ENCODE data around the gene TSPEAR.

TSPEAR gene

DNA sequence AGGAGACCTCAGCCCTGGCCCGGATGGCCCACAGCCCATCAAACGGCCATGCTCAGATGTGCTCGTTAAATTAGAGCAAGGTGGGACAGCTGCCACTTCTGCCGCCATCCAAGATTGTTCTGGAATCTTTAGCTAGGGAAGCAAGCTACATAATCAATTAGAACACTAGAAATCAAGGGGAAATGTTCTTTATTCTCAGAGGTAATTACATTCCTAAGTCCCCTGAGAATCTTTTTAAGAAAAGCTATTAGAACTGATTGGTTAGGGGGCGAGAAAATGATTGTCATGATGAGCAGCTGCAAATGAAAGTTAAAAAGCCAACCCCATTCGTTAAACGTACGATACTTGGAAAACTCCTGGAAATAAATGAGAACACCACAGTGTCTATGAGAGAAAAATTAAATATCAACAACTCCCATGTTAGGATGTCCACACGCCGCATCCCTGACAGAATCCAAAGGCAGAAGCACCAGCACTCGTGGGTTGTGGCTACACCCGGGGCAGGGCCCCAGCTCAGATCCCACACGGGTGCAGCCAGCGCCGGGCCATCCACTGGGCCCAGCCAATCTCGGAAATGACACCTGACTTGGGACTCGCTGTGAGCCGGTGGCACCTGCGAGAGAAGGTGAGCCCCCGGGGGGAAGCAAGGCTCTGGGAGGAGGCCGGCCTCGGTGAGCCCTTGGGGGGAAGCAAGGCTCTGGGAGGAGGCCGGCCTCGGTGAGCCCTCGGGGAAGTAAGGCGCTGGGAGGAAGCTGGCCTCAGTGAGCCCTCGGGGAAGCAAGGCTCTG lies 209.0 kb downstream of the TSPEAR start:
- peaks cover 16% of the 10 kb centered on the region for H3K4me1 ChIP-seq (ENCODE audit: control insufficient read depth, insufficient read depth, low read length)
- H3K4me3 ChIP-seq (ENCODE audit: insufficient read depth, low read depth, low read length), result no peak overlapping the region
- WGBS, 2 experiments, result 92 to 93% methylated on average over 26 to 27 of the region's 27 CpGs
- no peak overlapping the region for H3K27ac ChIP-seq (ENCODE audit: insufficient read depth, low read depth, low read length, poor library complexity, severe bottlenecking)
- no peaks in the 10 kb centered on the region for H3K9me3 ChIP-seq (ENCODE audit: control insufficient read depth, low read length)
- H3K36me3 ChIP-seq (ENCODE audit: control insufficient read depth, insufficient read depth, low read length), result no peaks in the 10 kb centered on the region
- H3K27me3 ChIP-seq (ENCODE audit: control insufficient read depth, insufficient read depth, low read length, poor library complexity, severe bottlenecking), result no peaks in the 10 kb centered on the region

DNA sequence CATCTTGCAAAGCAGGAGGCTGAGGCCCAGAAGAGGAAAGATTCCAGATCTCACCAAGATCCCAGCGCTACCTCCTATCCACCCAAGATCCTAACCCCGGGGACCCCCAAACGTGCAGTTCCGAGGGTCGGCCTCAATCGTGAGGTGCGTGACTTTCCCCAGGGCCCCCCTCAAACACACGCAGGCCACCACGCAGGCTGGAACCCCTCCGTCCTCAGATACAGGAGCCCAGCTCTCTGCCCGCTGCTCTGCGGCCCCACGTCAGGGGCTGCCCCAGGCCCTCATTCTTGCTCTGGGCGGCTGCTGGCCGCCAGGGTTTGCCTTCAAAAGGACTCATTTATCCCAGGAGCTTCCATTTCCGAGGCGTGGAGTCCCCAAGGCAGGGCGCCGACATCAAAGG lies 211.3 kb downstream of the TSPEAR start:
- Histone ChIP-seq H3K4me3 (ENCODE audit: insufficient read depth, low read depth, low read length) (no peak overlapping the region), H3K36me3 (ENCODE audit: control insufficient read depth, insufficient read depth, low read length) (no peaks in the 10 kb centered on the region), H3K4me1 (ENCODE audit: control insufficient read depth, insufficient read depth, low read length) (peaks cover 18% of the 10 kb centered on the region), H3K27ac (ENCODE audit: insufficient read depth, low read depth, low read length, poor library complexity, severe bottlenecking) (no peak overlapping the region), H3K27me3 (ENCODE audit: control insufficient read depth, insufficient read depth, low read length, poor library complexity, severe bottlenecking) (no peaks in the 10 kb centered on the region), H3K9me3 (ENCODE audit: control insufficient read depth, low read length) (no peaks in the 10 kb centered on the region)
- WGBS, 2 experiments, result 92 to 94% methylated on average over 17 to 19 of the region's 19 CpGs

DNA sequence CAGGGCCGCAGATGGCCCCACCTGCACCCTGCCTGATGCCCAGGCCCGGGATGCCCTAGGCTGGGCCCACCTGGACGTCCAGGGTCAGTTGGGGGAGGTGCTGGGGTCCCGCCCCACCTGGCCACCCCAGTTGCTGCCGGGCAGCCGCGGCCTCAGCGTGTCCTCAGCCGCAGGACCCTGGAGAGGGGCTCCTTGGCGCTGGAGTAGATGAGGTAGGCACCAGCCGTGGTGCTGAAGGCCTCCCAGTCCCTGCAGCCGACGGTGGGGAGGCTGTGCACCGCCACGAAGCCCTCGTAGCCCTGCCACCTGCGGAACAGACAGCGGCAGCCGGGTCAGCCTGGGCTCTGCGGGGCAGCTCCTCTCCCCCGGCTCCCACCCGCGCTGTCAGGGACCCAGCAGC lies 211.7 kb downstream of the TSPEAR start:
- 88% methylated on average over 23 of the region's 23 CpGs for WGBS, 2 experiments
- H3K36me3 ChIP-seq (ENCODE audit: control insufficient read depth, insufficient read depth, low read length), result no peaks in the 10 kb centered on the region
- peaks cover 18% of the 10 kb centered on the region for H3K4me1 ChIP-seq (ENCODE audit: control insufficient read depth, insufficient read depth, low read length)
- no peak overlapping the region for H3K27ac ChIP-seq (ENCODE audit: insufficient read depth, low read depth, low read length, poor library complexity, severe bottlenecking)
- no peaks in the 10 kb centered on the region for H3K27me3 ChIP-seq (ENCODE audit: control insufficient read depth, insufficient read depth, low read length, poor library complexity, severe bottlenecking)
- H3K9me3 ChIP-seq (ENCODE audit: control insufficient read depth, low read length), result no peaks in the 10 kb centered on the region
- no peak overlapping the region for H3K4me3 ChIP-seq (ENCODE audit: insufficient read depth, low read depth, low read length)

DNA sequence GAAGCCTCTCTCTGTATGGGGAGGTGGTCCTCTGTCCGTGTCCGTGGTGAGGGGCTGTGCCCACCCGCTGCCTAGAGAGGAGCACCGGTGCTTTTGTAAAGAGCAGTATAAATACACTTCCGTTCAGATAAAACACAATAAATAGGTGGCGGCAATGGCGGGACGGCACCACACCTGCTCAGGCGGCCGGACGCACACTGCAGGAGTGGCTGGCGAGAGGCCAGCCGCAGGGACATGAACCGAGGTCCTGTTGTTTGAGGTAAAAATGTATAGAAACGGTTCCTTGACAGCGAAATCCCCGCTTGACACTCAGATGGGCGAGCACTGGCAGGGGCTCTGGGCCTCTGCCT lies 212.2 kb downstream of the TSPEAR start:
- Histone ChIP-seq H3K27me3 (ENCODE audit: control insufficient read depth, insufficient read depth, low read length, poor library complexity, severe bottlenecking) (no peaks in the 10 kb centered on the region), H3K9me3 (ENCODE audit: control insufficient read depth, low read length) (no peaks in the 10 kb centered on the region), H3K36me3 (ENCODE audit: control insufficient read depth, insufficient read depth, low read length) (no peaks in the 10 kb centered on the region), H3K27ac (ENCODE audit: insufficient read depth, low read depth, low read length, poor library complexity, severe bottlenecking) (no peak overlapping the region), H3K4me1 (ENCODE audit: control insufficient read depth, insufficient read depth, low read length) (peaks cover 18% of the 10 kb centered on the region), H3K4me3 (ENCODE audit: insufficient read depth, low read depth, low read length) (no peak overlapping the region)
- 96% methylated on average over 18 of the region's 18 CpGs for WGBS, 2 experiments

DNA sequence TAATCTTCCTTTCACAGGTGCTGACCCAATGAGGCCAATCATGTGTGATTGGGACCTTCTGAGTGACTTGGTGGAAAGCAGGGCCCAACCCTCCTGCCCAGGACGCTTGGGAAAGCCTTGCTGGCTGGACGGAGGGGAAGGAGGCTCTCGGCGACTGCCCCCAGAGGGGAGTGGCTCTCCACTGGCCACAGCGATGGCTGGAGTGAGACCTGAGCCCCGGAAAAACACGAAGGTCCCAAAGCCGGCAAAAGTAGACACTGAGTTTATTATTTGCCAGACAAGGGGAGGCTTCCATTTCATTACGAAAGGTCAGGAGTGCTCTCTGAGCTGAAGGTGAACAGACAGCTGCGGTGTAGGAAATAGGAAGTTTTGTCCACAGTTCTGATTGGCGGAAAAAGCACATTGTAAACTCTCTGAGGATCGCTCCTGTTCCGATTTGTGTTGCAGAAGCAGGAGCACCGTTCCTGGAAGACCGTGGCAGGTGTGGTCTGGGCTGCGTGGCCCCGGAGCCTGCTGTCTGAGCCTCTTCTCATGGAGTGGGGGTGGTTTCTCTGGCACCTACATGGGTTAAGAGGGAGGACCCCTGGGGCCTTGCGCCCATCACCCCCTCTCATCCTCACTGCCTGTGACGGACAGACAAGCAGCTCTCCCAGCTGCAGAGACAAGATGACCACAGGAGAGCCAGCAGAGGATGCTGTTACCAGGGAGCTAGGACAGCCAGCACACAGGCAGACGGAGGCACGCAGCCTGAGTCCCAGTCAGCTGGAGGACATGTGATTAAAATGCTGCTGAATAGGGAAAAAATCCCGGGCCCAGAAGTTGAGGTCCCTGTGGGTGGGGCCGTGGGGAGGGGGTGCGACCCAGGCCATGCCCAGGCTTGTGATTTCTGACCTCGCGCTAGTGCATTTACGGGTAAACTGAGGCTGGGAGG lies 212.8 kb downstream of the TSPEAR start:
- WGBS, 2 experiments, result 89% methylated on average over 27 of the region's 27 CpGs
- no peaks in the 10 kb centered on the region for H3K27me3 ChIP-seq (ENCODE audit: control insufficient read depth, insufficient read depth, low read length, poor library complexity, severe bottlenecking)
- peaks cover 18% of the 10 kb centered on the region for H3K4me1 ChIP-seq (ENCODE audit: control insufficient read depth, insufficient read depth, low read length)
- no peaks in the 10 kb centered on the region for H3K36me3 ChIP-seq (ENCODE audit: control insufficient read depth, insufficient read depth, low read length)
- H3K9me3 ChIP-seq (ENCODE audit: control insufficient read depth, low read length), result no peaks in the 10 kb centered on the region
- H3K4me3 ChIP-seq (ENCODE audit: insufficient read depth, low read depth, low read length), result no peak overlapping the region
- H3K27ac ChIP-seq (ENCODE audit: insufficient read depth, low read depth, low read length, poor library complexity, severe bottlenecking), result no peak overlapping the region

DNA sequence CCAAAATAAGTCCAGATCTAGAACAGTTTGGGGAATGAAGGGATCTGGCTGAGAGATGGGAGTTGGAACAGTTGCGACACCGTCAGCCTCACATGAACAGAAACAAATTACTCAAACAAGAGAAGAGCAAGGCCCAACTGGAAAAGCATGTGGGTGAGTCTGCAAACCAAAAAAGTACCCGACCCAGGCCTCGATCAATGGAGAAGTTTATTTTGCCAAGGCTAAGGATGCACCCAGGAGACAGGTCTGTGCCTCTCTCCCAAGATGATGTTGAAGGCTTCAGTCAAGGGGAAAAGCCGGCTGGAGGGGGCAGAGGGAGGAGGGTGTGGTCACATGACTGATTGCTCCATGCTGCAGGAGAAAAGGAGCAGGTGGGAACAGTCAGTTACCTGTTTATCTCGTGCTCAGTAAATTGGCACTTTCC lies 213.7 kb downstream of the TSPEAR start:
- peaks cover 18% of the 10 kb centered on the region for H3K4me1 ChIP-seq (ENCODE audit: control insufficient read depth, insufficient read depth, low read length)
- H3K27ac ChIP-seq (ENCODE audit: insufficient read depth, low read depth, low read length, poor library complexity, severe bottlenecking), result no peak overlapping the region
- no peak overlapping the region for H3K4me3 ChIP-seq (ENCODE audit: insufficient read depth, low read depth, low read length)
- no peaks in the 10 kb centered on the region for H3K27me3 ChIP-seq (ENCODE audit: control insufficient read depth, insufficient read depth, low read length, poor library complexity, severe bottlenecking)
- no peaks in the 10 kb centered on the region for H3K36me3 ChIP-seq (ENCODE audit: control insufficient read depth, insufficient read depth, low read length)
- 76% methylated on average over 6 of the region's 6 CpGs for WGBS, 2 experiments
- H3K9me3 ChIP-seq (ENCODE audit: control insufficient read depth, low read length), result no peaks in the 10 kb centered on the region

DNA sequence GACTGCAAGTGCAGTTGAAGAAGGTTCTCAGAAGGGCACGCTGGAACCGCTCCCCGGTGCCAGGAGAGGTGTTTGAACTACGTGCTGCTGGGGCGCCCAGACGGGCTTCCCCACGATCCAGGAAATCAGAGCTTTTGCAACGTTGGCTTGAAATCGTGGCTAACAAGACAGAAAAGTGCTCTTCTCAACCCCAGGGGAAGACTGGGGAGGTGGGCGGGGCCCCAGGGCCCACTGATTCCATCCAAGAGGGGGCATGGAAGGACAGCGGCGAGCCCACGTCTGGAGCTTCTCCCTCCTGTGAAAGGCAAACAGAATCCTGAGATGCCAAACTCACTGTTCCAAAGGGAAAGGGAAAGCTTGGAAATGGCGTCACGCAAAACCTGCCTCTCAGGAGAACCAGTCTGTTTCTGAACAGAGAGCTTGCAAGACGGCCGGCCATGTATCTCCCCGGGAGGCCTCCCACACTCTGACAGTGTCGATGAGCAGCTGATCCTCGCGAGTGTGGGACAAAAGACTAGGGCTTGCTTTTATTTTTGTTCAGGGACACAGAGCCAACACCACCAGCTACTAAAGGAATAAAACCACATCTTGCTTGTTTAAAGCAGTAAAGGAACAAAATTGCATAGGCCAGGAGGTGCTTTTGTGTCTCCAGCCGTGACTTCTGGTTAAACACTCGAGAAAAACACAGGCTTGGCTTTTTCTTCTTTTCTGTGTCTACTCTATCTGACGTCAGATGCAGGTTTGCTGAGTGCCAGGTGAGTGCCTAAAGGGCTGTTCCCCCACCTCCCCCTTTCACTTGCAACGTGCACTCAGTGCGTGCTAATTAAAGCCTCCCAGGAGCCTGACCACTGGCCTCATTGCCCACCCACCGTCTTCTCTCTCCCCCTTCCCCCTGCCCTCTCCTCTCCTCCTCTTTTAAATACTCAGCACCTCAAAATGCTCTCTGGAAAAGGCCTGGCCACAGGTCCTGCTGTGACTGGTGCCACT lies 214.5 kb downstream of the TSPEAR start:
- no peaks in the 10 kb centered on the region for H3K9me3 ChIP-seq (ENCODE audit: control insufficient read depth, low read length)
- H3K27ac ChIP-seq (ENCODE audit: insufficient read depth, low read depth, low read length, poor library complexity, severe bottlenecking), result no peak overlapping the region
- H3K4me1 ChIP-seq (ENCODE audit: control insufficient read depth, insufficient read depth, low read length), result peaks cover 18% of the 10 kb centered on the region
- H3K4me3 ChIP-seq (ENCODE audit: insufficient read depth, low read depth, low read length), result no peak overlapping the region
- 49 to 51% methylated on average over 27 of the region's 27 CpGs for WGBS, 2 experiments
- H3K27me3 ChIP-seq (ENCODE audit: control insufficient read depth, insufficient read depth, low read length, poor library complexity, severe bottlenecking), result no peaks in the 10 kb centered on the region
- H3K36me3 ChIP-seq (ENCODE audit: control insufficient read depth, insufficient read depth, low read length), result no peaks in the 10 kb centered on the region

DNA sequence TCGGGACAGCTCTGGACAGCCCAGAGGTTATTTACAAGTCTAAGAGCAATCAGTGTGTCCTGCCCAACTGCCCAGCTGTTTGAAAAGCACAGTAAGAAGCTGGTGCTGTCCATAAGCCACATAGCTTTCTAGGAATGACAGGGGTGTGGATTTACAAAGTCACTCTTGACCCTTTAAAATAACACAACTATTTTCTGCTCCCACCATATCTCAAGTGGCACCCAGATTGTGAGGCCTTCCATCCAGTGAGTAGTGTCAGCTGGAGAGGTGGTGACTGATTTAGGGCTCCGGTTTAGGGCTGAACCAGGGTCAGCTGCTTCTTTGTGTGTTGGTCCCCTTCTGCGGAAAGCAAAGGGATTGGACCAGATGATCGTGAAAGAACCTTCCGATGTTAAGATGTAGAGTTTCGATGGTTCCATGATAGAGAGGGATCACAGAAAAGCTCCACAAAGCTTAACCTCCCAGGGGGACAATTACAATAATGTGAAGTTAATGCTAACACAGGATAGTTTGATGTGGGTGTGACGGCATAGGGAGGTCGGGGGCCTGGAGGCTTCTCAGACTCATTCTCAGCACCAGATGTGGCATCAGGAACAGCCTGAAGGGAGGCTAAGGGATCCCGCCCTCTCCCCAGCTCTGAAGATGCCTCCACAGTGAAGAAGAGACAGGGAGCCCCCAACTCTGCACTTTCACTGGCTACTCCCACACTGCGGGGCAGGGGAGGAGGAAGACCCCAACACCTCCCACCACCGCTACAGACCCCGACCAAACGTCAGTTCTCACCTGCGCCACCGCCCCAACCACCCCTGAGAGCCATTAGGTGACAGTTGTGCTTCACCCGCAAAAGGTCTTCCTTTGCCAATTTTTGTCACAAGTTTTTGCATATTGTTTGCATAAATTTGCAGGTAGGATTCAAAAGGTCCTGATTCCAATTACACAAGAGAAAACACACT lies 215.5 kb downstream of the TSPEAR start:
- H3K4me1 ChIP-seq (ENCODE audit: control insufficient read depth, insufficient read depth, low read length), result peaks cover 18% of the 10 kb centered on the region
- no peak overlapping the region for H3K27ac ChIP-seq (ENCODE audit: insufficient read depth, low read depth, low read length, poor library complexity, severe bottlenecking)
- H3K9me3 ChIP-seq (ENCODE audit: control insufficient read depth, low read length), result no peaks in the 10 kb centered on the region
- no peaks in the 10 kb centered on the region for H3K27me3 ChIP-seq (ENCODE audit: control insufficient read depth, insufficient read depth, low read length, poor library complexity, severe bottlenecking)
- H3K4me3 ChIP-seq (ENCODE audit: insufficient read depth, low read depth, low read length), result no peak overlapping the region
- 95% methylated on average over 16 of the region's 16 CpGs for WGBS, 2 experiments
- no peaks in the 10 kb centered on the region for H3K36me3 ChIP-seq (ENCODE audit: control insufficient read depth, insufficient read depth, low read length)

DNA sequence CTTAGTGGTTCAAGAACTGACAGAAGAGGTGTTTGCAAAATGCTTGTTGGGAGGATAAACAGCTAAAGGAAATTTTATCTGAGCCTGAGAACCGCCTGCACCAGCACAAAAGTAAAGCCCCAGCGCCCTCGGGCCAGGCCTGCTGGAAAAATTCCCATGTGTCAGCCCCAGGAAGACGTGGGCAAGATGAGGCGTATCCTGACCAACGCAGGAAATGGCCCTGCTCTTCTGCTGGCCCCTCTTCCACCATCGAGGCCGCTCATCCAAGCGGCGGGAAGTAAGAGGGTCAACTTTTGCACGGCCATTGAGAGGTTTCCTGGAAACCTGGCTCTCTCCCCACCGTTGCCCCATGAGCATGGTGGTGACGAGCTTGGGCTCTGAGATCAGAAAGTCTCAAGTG lies 216.4 kb downstream of the TSPEAR start:
- Histone ChIP-seq H3K4me1 (ENCODE audit: control insufficient read depth, insufficient read depth, low read length) (peaks cover 18% of the 10 kb centered on the region), H3K27me3 (ENCODE audit: control insufficient read depth, insufficient read depth, low read length, poor library complexity, severe bottlenecking) (no peaks in the 10 kb centered on the region), H3K4me3 (ENCODE audit: insufficient read depth, low read depth, low read length) (no peak overlapping the region), H3K36me3 (ENCODE audit: control insufficient read depth, insufficient read depth, low read length) (no peaks in the 10 kb centered on the region), H3K9me3 (ENCODE audit: control insufficient read depth, low read length) (no peaks in the 10 kb centered on the region), H3K27ac (ENCODE audit: insufficient read depth, low read depth, low read length, poor library complexity, severe bottlenecking) (no peak overlapping the region)
- 95 to 96% methylated on average over 13 of the region's 13 CpGs for WGBS, 2 experiments

All from ectodermal cell (in vitro differentiated cells).